ENCODE measurements around the gene CHD6. TPM values are rescaled to one million over a fixed set of nuclear protein-coding genes. Genes with fewer than 3 reads are reported as not detected.

Gene CHD6
- total and polyA plus RNA-seq, 2 experiments from 2014 or later, result 41.0 to 158 TPM

- peak in 1 of 2 experiments; percentile 26; a peak in 2 of 4 replicates for TF ChIP-seq CTCF (conservative IDR thresholded peaks at IDR 0.05; ENCODE audit: low read depth in 2 of 2)
Measured at GRCh38 chr20:41357424-41358163, 260.6 kb downstream of the CHD6 start (continued).

GRCh38 chr20:41356951-41357350 is 261.2 kb downstream of the CHD6 start:
- Histone ChIP-seq H3K4me1 (ENCODE audit: insufficient read depth) (no peaks in the 10 kb centered on the region), H2AFZ (no peak overlapping the region), H3K79me2 (replicated peaks; ENCODE audit: insufficient read depth) (no peaks in the 10 kb centered on the region), H4K20me1 (replicated peaks; ENCODE audit: insufficient read depth) (no peaks in the 10 kb centered on the region; the same call in 1 of the 2 replicates), H3K27ac (ENCODE audit: low read depth) (no peak overlapping the region), H3K4me3 (no peak overlapping the region), H3K36me3 (ENCODE audit: insufficient read depth) (no peaks in the 10 kb centered on the region), H3K9me2 (ENCODE audit: insufficient read depth) (no peaks in the 10 kb centered on the region), H3K4me2 (no peak overlapping the region), H3F3A (replicated peaks; ENCODE audit: low read depth) (no peaks in the 10 kb centered on the region), H3K27me3 (ENCODE audit: insufficient read depth) (no peaks in the 10 kb centered on the region)
- DNase-seq (ENCODE audit: low spot score) (no peak), ATAC-seq (no peak)
- H3K4me3 Mint-ChIP-seq, result no peak overlapping the region
- H3K9me3 Mint-ChIP-seq, result no peaks in the 10 kb centered on the region
- no peaks in the 10 kb centered on the region for H3K36me3 Mint-ChIP-seq (ENCODE audit: low read depth)
- no peaks in the 10 kb centered on the region for H3K4me1 Mint-ChIP-seq
- H3K27me3 Mint-ChIP-seq (ENCODE audit: insufficient read depth, low read depth, poor library complexity), result peaks cover 7% of the 10 kb centered on the region
- no peak overlapping the region for H3K27ac Mint-ChIP-seq
- TF ChIP-seq ZNF331 (CRISPR knock-in tag; IDR thresholded peaks at IDR 0.05; ENCODE audit: low read depth) (no peak), POLR2AphosphoS5 (IDR thresholded peaks at IDR 0.05; ENCODE audit: low read depth) (no peak), CREB1 (CRISPR knock-in tag; IDR thresholded peaks at IDR 0.05; ENCODE audit: low read depth) (no peak), STAT1 (IDR thresholded peaks at IDR 0.05; ENCODE audit: unreplicated experiment) (no peak), JUNB (IDR thresholded peaks at IDR 0.05; ENCODE audit: unreplicated experiment) (no peak), ZNF462 (CRISPR knock-in tag; IDR thresholded peaks at IDR 0.05) (no peak), REST (IDR thresholded peaks at IDR 0.05; ENCODE audit: unreplicated experiment) (no peak), NANOG (IDR thresholded peaks at IDR 0.05; ENCODE audit: borderline replicate concordance) (no peak), CTCF (conservative IDR thresholded peaks at IDR 0.05; ENCODE audit: low read depth in 2 of 2) (no peak)
